ENCODE data around the gene SEC31B.

The SEC31B gene

DNA sequence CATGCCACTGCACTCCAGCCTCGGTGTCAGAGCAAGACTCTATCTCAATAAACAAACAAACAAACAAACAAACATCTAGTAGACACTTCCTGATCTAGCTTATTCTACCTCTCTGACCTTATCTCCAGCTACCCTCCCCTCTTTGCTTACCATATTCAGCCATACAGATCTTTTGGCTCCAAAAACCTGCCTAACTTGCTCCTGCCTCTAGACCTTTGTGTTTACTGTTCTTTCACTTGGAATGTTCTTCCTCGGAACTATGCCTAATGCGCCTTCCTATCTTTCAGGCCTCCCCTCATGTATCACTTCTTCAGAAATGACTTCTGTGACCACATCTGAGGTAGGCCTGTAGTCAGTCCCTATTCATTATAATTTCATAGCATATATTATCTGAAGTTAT, 77.1 kb downstream of the SEC31B start:
- no peak for DNase-seq

DNA sequence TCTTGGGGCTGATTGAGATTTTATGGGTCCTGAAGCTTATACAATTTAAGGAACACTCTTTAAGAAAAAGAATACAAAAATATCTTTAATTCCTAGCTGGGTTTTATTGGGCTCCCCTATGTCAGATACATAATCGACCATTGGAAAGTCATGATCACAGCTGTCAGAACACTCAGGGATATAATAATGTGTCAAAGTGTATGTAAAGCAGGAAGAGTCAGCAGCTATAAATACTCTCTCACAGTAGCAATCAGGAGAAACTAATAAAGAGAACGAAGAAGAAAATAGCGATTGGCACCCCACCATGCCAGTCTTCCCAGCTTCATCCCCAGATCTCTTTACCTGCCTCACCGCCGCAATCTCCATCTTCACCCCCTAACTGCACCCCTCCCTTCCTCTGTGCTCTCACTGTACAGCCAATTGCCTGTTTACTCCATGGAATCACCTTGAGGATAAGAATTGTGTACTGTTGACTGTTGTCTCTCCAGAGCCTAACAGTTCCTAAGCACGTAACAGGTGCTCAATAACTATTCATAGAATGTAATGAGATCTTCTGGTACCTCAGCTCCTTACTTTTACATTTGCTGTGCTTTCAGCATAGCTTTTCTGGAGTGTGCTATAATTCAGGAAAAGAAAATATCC, 80.9 kb downstream of the SEC31B start:
- no peak for DNase-seq
